ENCODE measurements around the gene PGAP3. TPM values are rescaled to one million over a fixed set of nuclear protein-coding genes. Genes with fewer than 3 reads are reported as not detected.
A peak's percentile ranks its signal among the peaks of the same experiment; 100 is the strongest.
"Not testable (repeated sequence)": the region's sequence is repeated elsewhere in the genome, so short reads cannot be mapped to it uniquely, and the experiment has no call there.

Gene PGAP3
- total RNA-seq, 1 experiment from 2014 or later: 13.2 TPM

DNA sequence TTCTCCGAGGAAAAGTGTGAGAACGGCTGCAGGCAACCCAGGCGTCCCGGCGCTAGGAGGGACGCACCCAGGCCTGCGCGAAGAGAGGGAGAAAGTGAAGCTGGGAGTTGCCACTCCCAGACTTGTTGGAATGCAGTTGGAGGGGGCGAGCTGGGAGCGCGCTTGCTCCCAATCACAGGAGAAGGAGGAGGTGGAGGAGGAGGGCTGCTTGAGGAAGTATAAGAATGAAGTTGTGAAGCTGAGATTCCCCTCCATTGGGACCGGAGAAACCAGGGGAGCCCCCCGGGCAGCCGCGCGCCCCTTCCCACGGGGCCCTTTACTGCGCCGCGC lies 11.9 kb upstream of the PGAP3 start, which contains the start of gene ERBB2:
Gene ERBB2 (plus strand): TSS at position 247 of the 330 bp plus-strand sequence. CDS start 175 bp downstream, outside the sequence.
- Mint-ChIP-seq H3K36me3 (ENCODE audit: insufficient read depth, unreplicated experiment) (no peaks in the 10 kb centered on the region), H3K27ac (ENCODE audit: low read depth, unreplicated experiment) (peak within 1 kb of the TSS; percentile 56), H3K27me3 (ENCODE audit: insufficient read depth, unreplicated experiment) (no peaks in the 10 kb centered on the region), H3K4me3 (ENCODE audit: unreplicated experiment) (peak within 1 kb of the TSS; percentile 81), H3K9me3 (ENCODE audit: unreplicated experiment) (no peaks in the 10 kb centered on the region), H3K4me1 (ENCODE audit: insufficient read depth, unreplicated experiment) (peaks cover 20% of the 10 kb centered on the region)
- DNase-seq (ENCODE audit: unreplicated experiment): peak; percentile 83
- ChIA-PET CTCF (interaction anchor here (0.6 to 2.5 kb wide), 8 partner anchors 8 to 81 kb away, joined by 3 to 13 read pairs (median 6); partner anchors contain the start of genes MIEN1 and PGAP3), POLR2A (interaction anchor here (0.6 to 3.1 kb wide), 23 partner anchors 8 to 281 kb away, joined by 3 to 68 read pairs (median 6); partner anchors contain the start of genes CDK12, MIEN1, PGAP3 and PSMD3)
- intact Hi-C loops (cut with micrococcal nuclease): no loop called here
- no TSS peak for BruUV-seq (replicated peaks)
- TF ChIP-seq, protein P1, sequence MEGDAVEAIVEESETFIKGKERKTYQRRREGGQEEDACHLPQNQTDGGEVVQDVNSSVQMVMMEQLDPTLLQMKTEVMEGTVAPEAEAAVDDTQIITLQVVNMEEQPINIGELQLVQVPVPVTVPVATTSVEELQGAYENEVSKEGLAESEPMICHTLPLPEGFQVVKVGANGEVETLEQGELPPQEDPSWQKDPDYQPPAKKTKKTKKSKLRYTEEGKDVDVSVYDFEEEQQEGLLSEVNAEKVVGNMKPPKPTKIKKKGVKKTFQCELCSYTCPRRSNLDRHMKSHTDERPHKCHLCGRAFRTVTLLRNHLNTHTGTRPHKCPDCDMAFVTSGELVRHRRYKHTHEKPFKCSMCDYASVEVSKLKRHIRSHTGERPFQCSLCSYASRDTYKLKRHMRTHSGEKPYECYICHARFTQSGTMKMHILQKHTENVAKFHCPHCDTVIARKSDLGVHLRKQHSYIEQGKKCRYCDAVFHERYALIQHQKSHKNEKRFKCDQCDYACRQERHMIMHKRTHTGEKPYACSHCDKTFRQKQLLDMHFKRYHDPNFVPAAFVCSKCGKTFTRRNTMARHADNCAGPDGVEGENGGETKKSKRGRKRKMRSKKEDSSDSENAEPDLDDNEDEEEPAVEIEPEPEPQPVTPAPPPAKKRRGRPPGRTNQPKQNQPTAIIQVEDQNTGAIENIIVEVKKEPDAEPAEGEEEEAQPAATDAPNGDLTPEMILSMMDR (IDR thresholded peaks at IDR 0.05; ENCODE audit: unreplicated experiment): no peak

DNA sequence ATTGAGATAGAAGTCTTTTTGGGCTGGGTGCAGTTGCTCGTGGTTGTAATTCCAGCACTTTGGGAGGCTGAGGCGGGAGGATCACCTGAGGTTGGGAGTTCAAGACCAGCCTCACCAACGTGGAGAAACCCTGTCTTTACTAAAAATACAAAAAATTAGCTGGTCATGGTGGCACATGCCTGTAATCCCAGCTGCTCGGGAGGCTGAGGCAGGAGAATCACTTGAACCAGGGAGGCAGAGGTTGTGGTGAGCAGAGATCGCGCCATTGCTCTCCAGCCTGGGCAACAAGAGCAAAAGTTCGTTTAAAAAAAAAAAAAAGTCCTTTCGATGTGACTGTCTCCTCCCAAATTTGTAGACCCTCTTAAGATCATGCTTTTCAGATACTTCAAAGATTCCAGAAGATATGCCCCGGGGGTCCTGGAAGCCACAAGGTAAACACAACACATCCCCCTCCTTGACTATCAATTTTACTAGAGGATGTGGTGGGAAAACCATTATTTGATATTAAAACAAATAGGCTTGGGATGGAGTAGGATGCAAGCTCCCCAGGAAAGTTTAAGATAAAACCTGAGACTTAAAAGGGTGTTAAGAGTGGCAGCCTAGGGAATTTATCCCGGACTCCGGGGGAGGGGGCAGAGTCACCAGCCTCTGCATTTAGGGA lies 11.4 kb upstream of the PGAP3 start:
- H3K9me3 Mint-ChIP-seq (ENCODE audit: unreplicated experiment); BruUV-seq (replicated peaks); intact Hi-C loops (cut with micrococcal nuclease); DNase-seq (ENCODE audit: unreplicated experiment); H3K27me3 Mint-ChIP-seq (ENCODE audit: insufficient read depth, unreplicated experiment); H3K36me3 Mint-ChIP-seq (ENCODE audit: insufficient read depth, unreplicated experiment): not testable (repeated sequence)
- POLR2A ChIA-PET: interaction anchor here (0.6 to 3.1 kb wide), 21 partner anchors 11 to 282 kb away, joined by 3 to 68 read pairs (median 6); partner anchors contain the start of genes CDK12, MIEN1, PGAP3 and PSMD3
- CTCF ChIA-PET: interaction anchor here (0.8 to 2.5 kb wide), 4 partner anchors 8 to 80 kb away, joined by 3 to 13 read pairs (median 4); partner anchors contain the start of gene MIEN1
- H3K27ac Mint-ChIP-seq (ENCODE audit: low read depth, unreplicated experiment): peak overlapping the region; percentile 56
- H3K4me1 Mint-ChIP-seq (ENCODE audit: insufficient read depth, unreplicated experiment): peaks cover 15% of the 10 kb centered on the region
- peak overlapping the region; percentile 81 for H3K4me3 Mint-ChIP-seq (ENCODE audit: unreplicated experiment)

DNA sequence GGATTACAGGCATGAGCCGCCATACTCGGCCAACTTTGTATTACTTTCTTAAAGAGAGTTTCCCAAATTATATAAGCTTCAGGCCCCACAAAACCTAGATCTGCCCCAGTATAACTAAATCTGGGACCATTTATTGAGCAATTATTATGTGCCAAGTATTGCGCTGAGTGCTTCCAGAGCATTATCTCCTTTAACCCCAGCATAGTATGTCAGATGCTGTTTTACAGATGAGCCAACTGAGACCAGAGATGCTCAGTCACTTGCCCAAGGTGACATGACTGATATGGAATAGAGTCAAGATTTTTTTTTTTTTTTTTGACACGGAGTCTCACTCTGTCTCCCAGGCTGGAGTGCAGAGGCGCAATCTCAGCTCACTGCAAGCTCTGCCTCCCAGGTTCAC lies 10.1 kb upstream of the PGAP3 start:
- Mint-ChIP-seq H3K4me1 (ENCODE audit: insufficient read depth, unreplicated experiment) (peaks cover 15% of the 10 kb centered on the region), H3K4me3 (ENCODE audit: unreplicated experiment) (no peak overlapping the region), H3K27ac (ENCODE audit: low read depth, unreplicated experiment) (no peak overlapping the region), H3K27me3 (ENCODE audit: insufficient read depth, unreplicated experiment) (no peaks in the 10 kb centered on the region), H3K9me3 (ENCODE audit: unreplicated experiment) (no peaks in the 10 kb centered on the region), H3K36me3 (ENCODE audit: insufficient read depth, unreplicated experiment) (no peaks in the 10 kb centered on the region)
- CTCF ChIA-PET: interaction anchor here (0.5 to 1.4 kb wide), 5 partner anchors 32 to 63 kb away, joined by 3 to 4 read pairs (median 3); no protein-coding TSS in a partner anchor
- POLR2A ChIA-PET: interaction anchor here (0.6 kb wide), 2 partner anchors 9 to 36 kb away, joined by 3 read pairs; no protein-coding TSS in a partner anchor
- intact Hi-C loops (cut with micrococcal nuclease): no loop called here
- TF ChIP-seq, protein P1 (IDR thresholded peaks at IDR 0.05; ENCODE audit: unreplicated experiment): no peak
- no TSS peak for BruUV-seq (replicated peaks)
- DNase-seq (ENCODE audit: unreplicated experiment): no peak

DNA sequence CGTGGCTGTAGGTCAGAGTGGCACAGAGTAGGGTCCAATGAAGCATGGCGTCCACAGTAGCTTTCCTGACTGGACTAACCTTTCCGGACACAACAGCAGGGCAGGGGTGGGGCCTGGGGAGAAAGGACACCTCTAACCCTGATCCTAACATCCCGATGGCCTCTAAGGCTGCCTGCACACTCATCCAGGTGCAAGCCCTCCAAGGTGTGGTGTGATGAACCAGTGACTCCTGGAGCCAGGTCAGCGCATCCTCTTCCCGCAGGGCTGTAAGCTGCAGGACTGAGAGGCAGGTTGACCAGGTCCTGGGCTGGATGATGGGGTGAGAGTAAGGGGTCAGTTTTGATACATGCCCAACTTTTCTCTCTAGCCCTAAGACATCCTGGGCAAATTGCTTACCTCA lies 8.9 kb upstream of the PGAP3 start:
- no peaks in the 10 kb centered on the region for H3K27me3 Mint-ChIP-seq (ENCODE audit: insufficient read depth, unreplicated experiment)
- H3K9me3 Mint-ChIP-seq (ENCODE audit: unreplicated experiment): no peaks in the 10 kb centered on the region
- no peak overlapping the region for H3K27ac Mint-ChIP-seq (ENCODE audit: low read depth, unreplicated experiment)
- intact Hi-C loops (cut with micrococcal nuclease): no loop called here
- H3K4me3 Mint-ChIP-seq (ENCODE audit: unreplicated experiment): no peak overlapping the region
- peaks cover 10% of the 10 kb centered on the region for H3K4me1 Mint-ChIP-seq (ENCODE audit: insufficient read depth, unreplicated experiment)
- TF ChIP-seq, protein P1 (IDR thresholded peaks at IDR 0.05; ENCODE audit: unreplicated experiment): no peak
- POLR2A ChIA-PET: interaction anchor here (0.8 kb wide), 1 partner anchor 9 kb away, joined by 3 read pairs; the partner anchor contains the start of gene PGAP3
- no TSS peak for BruUV-seq (replicated peaks)
- CTCF ChIA-PET: interaction anchor here (0.6 kb wide), 1 partner anchor 337 kb away, joined by 3 read pairs; no protein-coding TSS in a partner anchor
- DNase-seq (ENCODE audit: unreplicated experiment): no peak
- H3K36me3 Mint-ChIP-seq (ENCODE audit: insufficient read depth, unreplicated experiment): no peaks in the 10 kb centered on the region
